Stimulated activated CD8-positive, alpha-beta memory T cell treated with anti-CD3 and anti-CD28 coated beads, Interleukin-7, amount 100 ng/mL, for 24 hours (primary cell): Measurements from ENCODE around the gene UNC45A.
A peak's percentile ranks its signal among the peaks of the same experiment; 100 is the strongest.
"Not testable (repeated sequence)": the region's sequence is repeated elsewhere in the genome, so short reads cannot be mapped to it uniquely, and the experiment has no call there.

Experiments
- DNase-seq: peaks from one replicate; pipeline ENCODE4 v3.0.0-alpha.2; 2020; ENCODE audit warnings: low read depth

Gene UNC45A, protein sequence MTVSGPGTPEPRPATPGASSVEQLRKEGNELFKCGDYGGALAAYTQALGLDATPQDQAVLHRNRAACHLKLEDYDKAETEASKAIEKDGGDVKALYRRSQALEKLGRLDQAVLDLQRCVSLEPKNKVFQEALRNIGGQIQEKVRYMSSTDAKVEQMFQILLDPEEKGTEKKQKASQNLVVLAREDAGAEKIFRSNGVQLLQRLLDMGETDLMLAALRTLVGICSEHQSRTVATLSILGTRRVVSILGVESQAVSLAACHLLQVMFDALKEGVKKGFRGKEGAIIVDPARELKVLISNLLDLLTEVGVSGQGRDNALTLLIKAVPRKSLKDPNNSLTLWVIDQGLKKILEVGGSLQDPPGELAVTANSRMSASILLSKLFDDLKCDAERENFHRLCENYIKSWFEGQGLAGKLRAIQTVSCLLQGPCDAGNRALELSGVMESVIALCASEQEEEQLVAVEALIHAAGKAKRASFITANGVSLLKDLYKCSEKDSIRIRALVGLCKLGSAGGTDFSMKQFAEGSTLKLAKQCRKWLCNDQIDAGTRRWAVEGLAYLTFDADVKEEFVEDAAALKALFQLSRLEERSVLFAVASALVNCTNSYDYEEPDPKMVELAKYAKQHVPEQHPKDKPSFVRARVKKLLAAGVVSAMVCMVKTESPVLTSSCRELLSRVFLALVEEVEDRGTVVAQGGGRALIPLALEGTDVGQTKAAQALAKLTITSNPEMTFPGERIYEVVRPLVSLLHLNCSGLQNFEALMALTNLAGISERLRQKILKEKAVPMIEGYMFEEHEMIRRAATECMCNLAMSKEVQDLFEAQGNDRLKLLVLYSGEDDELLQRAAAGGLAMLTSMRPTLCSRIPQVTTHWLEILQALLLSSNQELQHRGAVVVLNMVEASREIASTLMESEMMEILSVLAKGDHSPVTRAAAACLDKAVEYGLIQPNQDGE

DNA sequence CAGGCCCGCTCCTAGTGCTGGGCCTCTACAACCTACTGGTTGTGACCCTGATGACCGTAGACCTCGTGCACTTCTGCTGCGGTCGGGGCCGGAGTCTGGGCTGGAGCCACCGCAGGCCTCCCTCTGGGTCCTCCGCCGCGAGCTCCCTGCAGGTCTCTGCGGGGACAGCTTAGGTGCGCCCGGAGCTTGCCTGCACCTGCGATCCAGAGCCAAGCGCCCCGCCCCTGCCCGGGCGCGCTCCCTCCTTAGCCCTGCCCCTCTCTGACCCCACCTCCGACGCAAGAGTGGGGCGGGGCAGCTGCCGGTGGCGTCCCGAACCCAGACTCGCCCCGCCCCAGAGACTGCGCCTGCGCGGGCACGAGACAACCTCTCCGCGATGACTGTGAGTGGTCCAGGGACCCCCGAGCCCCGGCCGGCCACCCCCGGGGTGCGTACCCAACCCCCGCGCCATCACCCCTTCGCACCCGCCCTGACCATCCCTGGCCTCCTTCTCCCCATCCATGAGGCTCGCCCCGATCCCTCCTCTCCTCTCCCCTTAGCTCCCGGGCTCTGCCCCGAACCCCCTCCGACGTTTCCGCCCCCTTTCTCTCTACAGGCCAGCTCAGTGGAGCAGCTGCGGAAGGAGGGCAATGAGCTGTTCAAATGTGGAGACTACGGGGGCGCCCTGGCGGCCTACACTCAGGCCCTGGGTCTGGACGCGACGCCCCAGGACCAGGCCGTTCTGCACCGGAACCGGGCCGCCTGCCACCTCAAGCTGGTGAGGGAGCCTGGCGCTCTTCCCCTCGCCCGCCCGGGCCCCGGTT lies at the start of gene UNC45A:
TSS of gene UNC45A (plus strand) at position 337 of the 803 bp plus-strand sequence. CDS start at position 377, 40 bp downstream.
- peak; percentile 91 for DNase-seq

DNA sequence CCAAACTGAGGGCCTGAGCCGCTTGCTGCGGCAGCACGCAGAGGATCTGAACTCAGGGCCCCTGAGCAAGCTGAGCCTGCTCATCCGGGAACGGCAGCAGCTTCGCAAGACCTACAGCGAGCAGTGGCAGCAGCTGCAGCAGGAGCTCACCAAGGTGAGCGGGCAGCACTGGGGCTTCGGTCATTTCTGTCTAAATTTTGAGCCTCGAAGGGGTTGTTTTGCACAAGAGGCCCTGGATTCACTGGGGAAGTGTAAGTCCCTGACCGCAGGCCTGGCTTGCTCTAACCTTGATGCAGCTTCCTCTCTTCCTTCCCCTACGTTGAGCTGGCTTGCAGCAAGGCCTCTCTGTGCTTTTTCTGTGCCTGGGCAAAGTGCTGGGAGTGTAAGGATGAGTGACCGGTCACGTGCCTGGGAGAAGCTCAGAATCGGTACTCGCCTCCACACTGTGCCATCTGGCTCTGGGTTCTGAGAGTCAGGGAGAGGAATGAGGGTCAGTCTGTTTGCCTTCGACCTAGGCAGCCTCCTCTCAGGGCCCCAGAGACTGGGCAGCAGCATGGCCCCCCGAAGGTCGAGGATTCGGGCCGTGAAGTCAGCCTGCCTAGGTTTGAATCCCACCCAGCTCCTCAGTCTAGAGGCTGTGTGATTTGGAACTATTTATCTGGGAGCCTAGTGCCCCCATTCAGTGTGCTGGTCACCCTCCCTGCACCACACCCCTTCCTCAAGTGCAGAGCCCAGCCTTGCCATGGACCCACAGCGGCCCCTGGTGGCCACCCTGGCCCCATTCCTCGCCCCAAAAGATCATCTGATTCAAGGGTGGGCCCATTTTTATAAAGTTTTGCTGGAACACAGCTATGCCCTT lies 49.4 kb upstream of the UNC45A start:
- peak; percentile 71 for DNase-seq

DNA sequence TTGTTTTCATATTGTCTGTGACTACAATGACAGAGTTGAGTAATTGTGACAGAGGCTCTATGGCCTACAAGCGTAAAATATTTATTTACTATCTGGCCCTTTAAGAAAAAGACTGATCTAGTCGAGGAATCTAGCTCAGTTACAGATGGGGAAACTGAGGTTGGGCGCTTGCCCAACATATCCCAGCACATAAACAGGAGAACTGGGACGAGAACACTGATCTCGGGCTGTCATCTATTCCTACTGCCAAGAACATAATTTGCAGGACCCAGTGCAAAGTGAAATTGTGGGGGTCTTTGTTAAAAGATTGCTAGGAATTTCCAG lies 48.8 kb upstream of the UNC45A start:
- DNase-seq: no peak

DNA sequence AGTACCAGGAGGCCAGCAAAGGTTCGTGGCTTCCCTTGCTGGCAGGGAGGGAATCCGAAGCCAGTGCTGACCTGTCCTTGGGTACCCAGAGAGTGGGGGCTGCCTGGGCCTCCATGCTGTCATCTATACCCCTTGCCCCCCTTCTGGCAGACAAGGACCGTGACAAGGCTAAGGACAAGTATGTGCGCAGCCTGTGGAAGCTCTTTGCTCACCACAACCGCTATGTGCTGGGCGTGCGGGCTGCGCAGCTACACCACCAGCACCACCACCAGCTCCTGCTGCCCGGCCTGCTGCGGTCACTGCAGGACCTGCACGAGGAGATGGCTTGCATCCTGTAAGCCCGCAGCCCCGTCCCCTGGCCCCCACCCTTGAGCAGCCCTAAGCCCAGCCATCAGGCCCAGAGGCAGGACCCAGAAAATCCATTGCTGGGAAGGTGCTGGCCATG lies 48.0 kb upstream of the UNC45A start:
- no peak for DNase-seq

DNA sequence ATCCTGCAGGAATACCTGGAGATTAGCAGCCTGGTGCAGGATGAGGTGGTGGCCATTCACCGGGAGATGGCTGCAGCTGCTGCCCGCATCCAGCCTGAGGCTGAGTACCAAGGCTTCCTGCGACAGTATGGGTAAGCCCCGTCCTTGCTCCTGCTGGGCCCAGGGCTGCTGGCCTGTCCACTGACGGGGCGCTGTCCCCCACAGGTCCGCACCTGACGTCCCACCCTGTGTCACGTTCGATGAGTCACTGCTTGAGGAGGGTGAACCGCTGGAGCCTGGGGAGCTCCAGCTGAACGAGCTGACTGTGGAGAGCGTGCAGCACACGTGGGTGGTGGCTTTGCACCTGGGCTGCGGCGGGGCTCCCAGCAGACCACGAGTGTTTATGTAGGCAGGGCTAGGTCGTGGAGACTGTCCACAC lies 45.8 kb upstream of the UNC45A start:
- DNase-seq: no peak

DNA sequence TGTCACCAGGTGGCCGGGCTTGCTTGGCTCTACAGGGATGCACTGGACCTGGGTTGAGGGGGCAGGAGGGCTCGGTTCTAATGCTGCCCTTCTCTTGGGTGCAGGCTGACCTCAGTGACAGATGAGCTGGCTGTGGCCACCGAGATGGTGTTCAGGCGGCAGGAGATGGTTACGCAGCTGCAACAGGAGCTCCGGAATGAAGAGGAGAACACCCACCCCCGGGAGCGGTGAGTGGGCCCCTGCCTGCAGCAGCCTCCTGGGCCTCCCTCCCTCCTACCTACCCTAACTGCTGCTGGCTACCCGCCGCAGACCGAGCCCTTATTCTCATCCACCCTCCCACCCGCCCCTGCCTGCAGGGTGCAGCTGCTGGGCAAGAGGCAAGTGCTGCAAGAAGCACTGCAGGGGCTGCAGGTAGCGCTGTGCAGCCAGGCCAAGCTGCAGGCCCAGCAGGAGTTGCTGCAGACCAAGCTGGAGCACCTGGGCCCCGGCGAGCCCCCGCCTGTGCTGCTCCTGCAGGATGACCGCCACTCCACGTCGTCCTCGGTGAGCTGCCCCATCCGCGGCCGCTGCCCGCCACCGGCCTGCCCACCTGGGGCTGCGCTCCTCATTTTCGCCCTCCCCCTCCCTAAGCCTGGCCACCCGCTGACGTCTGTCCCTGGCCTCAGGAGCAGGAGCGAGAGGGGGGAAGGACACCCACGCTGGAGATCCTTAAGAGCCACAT lies 45.2 kb upstream of the UNC45A start:
- DNase-seq: no peak

DNA sequence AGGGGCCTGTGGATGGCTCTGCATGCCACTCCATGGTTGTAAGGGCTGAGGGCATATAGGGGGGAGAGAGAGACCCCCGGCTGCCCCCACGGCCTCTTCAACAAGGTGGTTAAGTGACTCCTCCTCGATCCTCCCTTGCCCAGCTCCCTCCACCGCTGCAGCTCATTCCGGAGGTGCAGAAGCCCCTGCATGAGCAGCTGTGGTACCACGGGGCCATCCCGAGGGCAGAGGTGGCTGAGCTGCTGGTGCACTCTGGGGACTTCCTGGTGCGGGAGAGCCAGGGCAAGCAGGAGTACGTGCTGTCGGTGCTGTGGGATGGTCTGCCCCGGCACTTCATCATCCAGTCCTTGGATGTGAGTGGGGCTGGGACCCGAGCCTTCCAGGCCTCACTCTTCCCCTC lies 44.2 kb upstream of the UNC45A start:
- DNase-seq: no peak

DNA sequence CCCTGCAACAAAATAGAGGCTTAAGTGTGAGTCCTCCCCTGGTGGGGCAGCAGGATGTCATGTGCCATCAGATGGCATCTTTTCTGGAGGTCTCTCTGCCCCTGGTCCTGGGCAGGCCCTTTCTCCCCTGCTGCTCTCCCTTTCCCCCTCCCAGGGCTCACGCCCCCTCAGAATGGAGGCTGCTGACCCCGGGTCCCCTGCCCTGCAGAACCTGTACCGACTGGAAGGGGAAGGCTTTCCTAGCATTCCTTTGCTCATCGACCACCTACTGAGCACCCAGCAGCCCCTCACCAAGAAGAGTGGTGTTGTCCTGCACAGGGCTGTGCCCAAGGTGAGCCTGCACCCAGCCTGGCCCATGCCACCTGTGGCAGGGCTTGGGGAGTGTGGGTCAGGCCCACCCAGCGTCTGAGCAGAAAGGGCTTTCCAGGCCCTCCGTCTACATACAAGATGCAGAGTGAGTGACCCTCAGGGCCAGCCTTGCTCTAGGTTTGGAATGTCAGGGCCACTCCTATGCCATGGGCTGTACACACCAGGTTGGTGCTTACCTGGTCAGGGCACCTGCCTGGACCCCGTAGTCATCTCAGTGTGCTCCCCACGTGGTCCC lies 43.6 kb upstream of the UNC45A start:
- DNase-seq: no peak

DNA sequence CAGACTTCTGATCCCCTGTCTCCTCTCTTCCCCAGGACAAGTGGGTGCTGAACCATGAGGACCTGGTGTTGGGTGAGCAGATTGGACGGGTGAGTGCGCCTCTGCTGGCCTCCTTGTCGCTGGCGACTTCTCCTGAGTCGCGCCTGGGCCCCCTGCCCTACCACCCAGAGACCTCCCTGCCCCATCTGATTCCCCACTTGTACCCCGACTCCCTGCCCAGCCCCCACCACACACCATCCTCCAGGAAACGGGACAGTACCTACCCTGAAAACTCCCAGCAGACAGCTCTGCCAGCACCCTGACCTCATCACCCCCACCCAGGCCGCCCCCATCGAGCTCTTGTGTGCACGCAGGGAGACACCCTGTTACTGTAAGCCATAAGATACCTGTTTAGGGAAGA lies 43.1 kb upstream of the UNC45A start:
- no peak for DNase-seq

DNA sequence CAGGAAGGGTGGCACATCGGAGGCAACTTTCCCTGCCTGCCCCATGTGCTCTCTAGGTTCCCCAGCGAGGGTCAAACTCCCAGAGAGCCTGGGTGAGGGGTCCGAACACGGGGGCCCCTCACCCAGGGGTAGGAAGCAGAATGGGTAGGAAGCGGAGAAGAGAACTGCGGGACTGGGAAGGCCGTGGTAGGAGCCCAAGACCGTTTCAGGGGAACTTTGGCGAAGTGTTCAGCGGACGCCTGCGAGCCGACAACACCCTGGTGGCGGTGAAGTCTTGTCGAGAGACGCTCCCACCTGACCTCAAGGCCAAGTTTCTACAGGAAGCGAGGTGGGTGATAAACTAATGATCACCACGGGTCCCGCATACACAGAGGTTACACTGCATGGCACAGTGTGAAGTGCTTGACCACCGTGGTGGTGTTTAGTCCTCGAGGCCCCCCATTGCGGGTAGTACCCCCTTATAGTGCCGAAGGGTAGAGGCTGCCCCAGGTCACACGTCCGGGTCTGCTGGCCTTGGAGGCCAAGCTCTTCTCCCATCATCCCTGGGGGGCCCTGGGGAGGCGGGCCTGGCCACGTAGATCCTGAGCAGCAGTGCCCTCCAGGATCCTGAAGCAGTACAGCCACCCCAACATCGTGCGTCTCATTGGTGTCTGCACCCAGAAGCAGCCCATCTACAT lies 42.4 kb upstream of the UNC45A start:
- DNase-seq: no peak

DNA sequence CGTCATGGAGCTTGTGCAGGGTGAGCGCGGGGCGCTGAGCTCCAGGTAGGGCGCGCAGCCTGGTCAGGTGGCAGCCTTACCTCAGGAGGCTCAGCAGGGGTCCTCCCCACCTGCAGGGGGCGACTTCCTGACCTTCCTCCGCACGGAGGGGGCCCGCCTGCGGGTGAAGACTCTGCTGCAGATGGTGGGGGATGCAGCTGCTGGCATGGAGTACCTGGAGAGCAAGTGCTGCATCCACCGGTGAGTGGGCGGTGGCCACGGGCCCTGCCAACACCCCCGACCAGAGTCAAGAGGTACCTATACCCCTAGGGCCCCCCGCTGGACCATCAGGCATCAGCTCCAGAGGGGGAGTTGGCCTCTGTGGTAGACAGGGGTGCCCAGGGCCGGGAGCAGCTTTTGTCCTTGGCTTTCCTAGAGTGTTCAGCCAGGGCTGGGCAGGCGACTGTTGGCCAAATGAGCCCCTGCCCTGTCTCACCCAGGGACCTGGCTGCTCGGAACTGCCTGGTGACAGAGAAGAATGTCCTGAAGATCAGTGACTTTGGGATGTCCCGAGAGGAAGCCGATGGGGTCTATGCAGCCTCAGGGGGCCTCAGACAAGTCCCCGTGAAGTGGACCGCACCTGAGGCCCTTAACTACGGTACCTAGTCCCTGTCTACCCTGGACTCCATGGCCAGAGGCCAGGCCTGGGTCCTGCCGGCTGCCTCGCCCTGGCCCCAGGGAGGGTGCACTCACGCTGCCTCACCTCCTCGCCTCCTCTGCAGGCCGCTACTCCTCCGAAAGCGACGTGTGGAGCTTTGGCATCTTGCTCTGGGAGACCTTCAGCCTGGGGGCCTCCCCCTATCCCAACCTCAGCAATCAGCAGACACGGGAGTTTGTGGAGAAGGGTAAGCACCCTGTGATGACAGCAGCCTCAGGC lies 41.7 kb upstream of the UNC45A start:
- DNase-seq: no peak

DNA sequence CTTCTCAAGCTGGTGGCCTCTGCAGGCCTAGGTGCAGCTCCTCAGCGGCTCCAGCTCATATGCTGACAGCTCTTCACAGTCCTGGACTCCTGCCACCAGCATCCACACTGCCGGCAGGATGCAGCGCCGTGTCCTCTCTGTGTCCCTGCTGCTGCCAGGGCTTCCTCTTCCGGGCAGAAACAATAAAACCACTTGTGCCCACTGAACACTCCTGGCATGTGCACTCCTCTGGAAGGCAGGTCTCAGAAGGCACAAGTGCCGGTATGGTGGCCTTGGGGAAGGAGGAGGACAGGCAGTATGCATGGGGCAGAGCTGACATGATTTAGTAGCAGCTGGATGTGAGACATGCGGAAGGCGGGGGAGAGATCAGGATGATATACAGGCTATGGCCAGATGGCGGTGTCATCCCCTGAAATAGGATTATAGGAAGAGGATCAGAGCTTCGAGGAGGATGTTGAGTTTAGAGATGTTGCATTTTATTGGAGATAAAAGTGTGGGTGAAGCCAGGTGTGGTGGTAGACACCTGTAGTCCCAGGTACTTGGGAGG lies 39.4 kb upstream of the UNC45A start:
- DNase-seq: no peak

DNA sequence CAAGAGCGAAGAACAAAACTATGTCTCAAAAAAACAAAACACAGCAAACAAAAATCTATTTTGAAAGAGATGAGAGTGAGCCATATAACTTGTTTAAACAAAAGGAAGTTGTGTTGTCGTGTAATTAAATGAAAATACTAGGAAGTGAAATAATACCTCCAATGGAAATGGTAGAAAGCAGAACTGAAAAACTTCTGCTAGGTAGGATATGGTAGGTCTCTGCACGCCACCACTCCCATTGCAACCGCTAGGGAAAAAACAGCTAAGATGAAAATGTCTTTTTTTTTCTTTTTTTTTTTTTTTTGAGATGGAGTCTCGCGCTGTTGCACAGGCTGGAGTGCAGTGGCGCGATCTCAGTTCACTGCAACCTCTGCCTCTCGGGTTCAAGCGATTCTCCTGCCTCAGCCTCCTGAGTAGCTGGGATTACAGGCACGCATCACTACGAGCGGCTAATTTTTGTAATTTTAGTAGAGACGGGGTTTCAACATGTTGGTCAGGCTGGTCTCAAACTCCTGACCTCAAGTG lies 37.9 kb upstream of the UNC45A start:
- not testable (repeated sequence) for DNase-seq

DNA sequence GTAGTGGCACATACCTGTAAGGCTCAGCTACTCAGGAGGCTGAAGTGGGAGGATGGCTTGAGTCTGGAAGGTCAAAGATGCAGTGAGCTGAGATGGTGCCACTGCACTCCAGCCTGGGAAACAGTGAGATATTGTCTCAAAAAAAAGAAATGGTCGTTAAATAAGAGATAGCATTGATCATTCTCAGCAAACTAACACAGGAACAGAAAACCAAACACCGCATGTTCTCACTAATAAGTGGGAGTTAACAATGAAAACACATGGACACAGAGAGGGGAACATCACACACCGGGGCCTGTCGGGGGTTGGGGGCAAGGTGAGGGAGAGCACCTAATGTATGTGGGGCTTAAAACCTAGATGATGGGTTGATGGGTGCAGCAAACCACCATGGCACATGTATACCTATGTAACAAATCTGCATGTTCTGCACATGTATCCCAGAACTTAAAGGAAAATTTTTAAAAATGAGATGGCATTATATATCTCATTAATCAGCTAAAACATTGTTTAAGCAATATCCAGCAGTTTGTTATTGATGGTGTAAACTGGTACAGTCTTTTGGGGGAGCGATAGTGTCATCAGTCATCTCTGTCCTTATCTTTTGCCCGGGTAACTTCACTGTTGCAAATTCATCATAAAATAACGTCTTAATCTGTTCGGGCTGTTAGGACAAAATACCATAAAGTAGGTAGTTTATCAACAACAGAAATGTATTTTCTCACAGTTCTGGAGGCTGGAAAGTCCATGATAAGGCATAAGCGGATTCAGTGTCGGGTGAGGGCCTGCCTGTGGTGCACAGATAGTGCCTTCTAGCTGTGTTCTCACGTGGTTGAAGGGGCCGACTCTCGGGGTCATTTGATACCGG lies 33.7 kb upstream of the UNC45A start:
- DNase-seq: no peak

DNA sequence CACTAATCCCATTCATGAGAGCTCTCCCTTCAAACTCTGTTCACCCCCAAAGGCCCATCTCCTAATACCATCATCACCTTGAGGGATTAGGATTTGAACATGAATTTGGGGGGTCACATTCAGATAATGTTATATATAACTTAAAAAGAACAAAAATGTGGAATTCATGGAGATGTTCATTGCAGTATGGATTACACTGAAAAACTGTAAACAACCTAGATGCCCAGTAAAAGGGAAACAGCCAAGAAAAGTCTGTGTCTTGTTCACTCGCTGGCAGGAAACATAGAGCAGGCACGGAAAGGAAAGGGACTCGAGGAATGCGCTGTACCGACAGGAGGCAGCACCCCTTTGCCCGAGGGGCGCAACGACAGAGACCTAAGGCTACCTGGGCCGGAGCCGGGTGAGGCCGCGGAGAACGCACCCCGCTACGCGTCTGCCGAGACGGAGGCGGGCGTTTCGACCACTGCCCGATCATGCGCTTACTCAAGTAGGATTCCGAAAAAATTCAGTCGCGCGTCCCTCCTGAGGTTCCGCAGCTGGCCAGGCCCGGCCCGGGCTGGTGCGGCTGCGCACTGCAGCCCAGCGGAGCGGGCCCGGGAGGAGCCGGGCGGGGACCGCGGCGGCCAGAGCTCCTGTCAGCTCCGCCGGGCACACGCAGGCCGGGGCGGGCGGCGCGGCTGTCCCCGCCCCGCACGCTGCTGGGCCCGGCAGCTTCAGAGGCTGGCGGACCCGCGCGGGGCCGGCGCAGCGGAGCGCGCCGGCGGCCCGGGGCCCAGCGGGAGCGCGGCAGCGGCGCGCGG lies 32.8 kb upstream of the UNC45A start:
- DNase-seq: peak; percentile 37
